ENCODE measurements around the gene RSL24D1.
"Not testable (repeated sequence)": the region's sequence is repeated elsewhere in the genome, so short reads cannot be mapped to it uniquely, and the experiment has no call there.

The RSL24D1 gene

GRCh38 chr15:55202206-55202605, 5.5 kb upstream of the RSL24D1 start:
- no peak for DNase-seq

GRCh38 chr15:55198706-55199105, 2.0 kb upstream of the RSL24D1 start:
- DNase-seq, result no peak

GRCh38 chr15:55197719-55198118, 978 bp upstream of the RSL24D1 start:
- DNase-seq, result peak; percentile 14

- no peak for DNase-seq
These were observed 593 bp upstream of the RSL24D1 start for GRCh38 chr15:55197362-55197705.

- DNase-seq, result no peak
These were observed 745 bp downstream of the RSL24D1 start for GRCh38 chr15:55195996-55196395.

GRCh38 chr15:55194256-55194655, 2.5 kb downstream of the RSL24D1 start:
- no peak for DNase-seq

GRCh38 chr15:55186331-55186730, 10.4 kb downstream of the RSL24D1 start:
- no peak for DNase-seq

- no peak for DNase-seq
These were observed 13.1 kb downstream of the RSL24D1 start for GRCh38 chr15:55183679-55184078.

GRCh38 chr15:55179141-55179540, 17.6 kb downstream of the RSL24D1 start:
- DNase-seq, result no peak

- DNase-seq, result no peak
These were observed 26.4 kb downstream of the RSL24D1 start for GRCh38 chr15:55170361-55170760.

- peak; percentile 32 for DNase-seq
These were observed 28.3 kb downstream of the RSL24D1 start for GRCh38 chr15:55168350-55168974.

- DNase-seq, result no peak
These were observed 32.5 kb downstream of the RSL24D1 start for GRCh38 chr15:55164284-55164683.

- no peak for DNase-seq
These were observed 45.1 kb downstream of the RSL24D1 start for GRCh38 chr15:55151631-55152030.

- DNase-seq, result not testable (repeated sequence)
These were observed 53.6 kb downstream of the RSL24D1 start for GRCh38 chr15:55143132-55143531.

- DNase-seq, result no peak
These were observed 62.8 kb downstream of the RSL24D1 start for GRCh38 chr15:55133972-55134371.

GRCh38 chr15:55132672-55133071, 64.1 kb downstream of the RSL24D1 start:
- DNase-seq, result no peak
